ENCODE results near the gene SYPL2. TPM values are rescaled to one million over a fixed set of nuclear protein-coding genes. Genes with fewer than 3 reads are reported as not detected.
"Not testable (repeated sequence)": the region's sequence is repeated elsewhere in the genome, so short reads cannot be mapped to it uniquely, and the experiment has no call there.

SYPL2 gene
- total RNA-seq, 1 donor from 2014 or later, result 1.1 TPM

DNA sequence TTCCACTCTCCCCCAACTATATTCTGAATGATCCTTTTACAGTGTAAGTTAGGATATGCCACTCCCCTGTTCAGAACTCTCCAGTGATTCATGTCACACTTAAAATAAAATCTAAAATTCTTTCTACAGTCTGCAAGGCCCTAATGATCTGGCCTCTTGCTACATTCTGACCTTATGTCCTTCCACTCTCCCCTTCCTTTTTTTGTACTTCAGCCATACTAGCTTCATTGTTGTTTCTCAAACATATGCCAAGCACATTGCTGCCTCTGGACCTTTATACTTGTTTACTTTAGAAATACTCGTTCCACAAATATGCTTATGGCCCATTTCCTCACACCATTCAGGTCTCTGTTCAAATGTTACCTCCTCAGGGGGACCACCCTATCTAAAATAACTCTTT lies 25.3 kb upstream of the SYPL2 start:
- peaks cover 15% of the 10 kb centered on the region for H3K27me3 Mint-ChIP-seq
- no peak overlapping the region for H3K27ac Mint-ChIP-seq
- no peaks in the 10 kb centered on the region for H3K9me3 Mint-ChIP-seq (ENCODE audit: low read depth)
- no peaks in the 10 kb centered on the region for H3K36me3 Mint-ChIP-seq (ENCODE audit: insufficient read depth)
- TF ChIP-seq, protein P1, sequence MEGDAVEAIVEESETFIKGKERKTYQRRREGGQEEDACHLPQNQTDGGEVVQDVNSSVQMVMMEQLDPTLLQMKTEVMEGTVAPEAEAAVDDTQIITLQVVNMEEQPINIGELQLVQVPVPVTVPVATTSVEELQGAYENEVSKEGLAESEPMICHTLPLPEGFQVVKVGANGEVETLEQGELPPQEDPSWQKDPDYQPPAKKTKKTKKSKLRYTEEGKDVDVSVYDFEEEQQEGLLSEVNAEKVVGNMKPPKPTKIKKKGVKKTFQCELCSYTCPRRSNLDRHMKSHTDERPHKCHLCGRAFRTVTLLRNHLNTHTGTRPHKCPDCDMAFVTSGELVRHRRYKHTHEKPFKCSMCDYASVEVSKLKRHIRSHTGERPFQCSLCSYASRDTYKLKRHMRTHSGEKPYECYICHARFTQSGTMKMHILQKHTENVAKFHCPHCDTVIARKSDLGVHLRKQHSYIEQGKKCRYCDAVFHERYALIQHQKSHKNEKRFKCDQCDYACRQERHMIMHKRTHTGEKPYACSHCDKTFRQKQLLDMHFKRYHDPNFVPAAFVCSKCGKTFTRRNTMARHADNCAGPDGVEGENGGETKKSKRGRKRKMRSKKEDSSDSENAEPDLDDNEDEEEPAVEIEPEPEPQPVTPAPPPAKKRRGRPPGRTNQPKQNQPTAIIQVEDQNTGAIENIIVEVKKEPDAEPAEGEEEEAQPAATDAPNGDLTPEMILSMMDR (IDR thresholded peaks at IDR 0.05; ENCODE audit: unreplicated experiment), result no peak
- H3K4me1 Mint-ChIP-seq (ENCODE audit: low read depth), result no peaks in the 10 kb centered on the region
- no peak overlapping the region for H3K4me3 Mint-ChIP-seq (ENCODE audit: low read depth)
- DNase-seq (ENCODE audit: low spot score, unreplicated experiment), result no peak

DNA sequence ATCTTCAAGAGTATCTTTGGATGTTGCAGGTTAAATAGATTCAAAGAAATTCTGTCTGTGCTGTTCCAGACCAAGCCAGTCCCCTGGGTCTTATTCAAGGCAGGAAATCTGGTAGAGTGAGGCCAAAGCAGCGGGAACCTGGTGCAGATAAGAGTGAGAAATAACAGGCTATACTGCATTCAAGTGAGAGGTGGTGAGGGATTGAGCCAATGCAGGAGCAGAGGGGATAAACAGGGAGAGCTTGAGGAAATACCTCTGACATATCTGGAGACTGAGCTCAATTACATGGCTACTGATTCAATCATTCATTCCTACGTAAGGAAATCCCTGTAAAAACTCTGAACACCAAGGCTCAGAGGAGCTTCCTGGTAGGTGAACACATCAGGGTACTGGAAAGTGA lies 22.9 kb upstream of the SYPL2 start:
- Mint-ChIP-seq H3K4me1 (ENCODE audit: low read depth) (no peaks in the 10 kb centered on the region), H3K27me3 (peaks cover 15% of the 10 kb centered on the region)
- TF ChIP-seq, protein P1 (IDR thresholded peaks at IDR 0.05; ENCODE audit: unreplicated experiment), result no peak

DNA sequence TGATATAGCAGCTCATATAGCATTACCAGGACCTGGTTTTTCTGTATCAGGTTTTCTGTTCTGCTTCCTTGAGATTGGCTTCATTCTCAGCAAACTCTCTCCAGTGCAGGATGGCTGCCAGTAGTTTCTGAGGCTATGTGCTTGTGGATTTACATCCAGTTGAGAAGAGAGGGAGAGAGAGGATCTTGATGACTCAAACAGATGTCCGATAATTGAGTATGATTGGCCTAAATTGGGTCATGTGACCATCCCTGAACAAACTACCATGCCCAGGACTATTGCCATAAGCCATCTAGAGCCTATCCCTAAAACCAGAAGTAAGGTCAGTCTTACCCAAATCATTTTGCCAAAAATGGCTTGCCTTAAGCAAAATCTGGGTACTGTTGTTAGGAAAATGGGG lies 22.0 kb upstream of the SYPL2 start:
- TF ChIP-seq, protein P1 (IDR thresholded peaks at IDR 0.05; ENCODE audit: unreplicated experiment), result no peak
- Mint-ChIP-seq H3K27me3 (peaks cover 15% of the 10 kb centered on the region), H3K27ac (no peak overlapping the region), H3K4me3 (ENCODE audit: low read depth) (no peak overlapping the region), H3K36me3 (ENCODE audit: insufficient read depth) (no peaks in the 10 kb centered on the region), H3K4me1 (ENCODE audit: low read depth) (no peaks in the 10 kb centered on the region), H3K9me3 (ENCODE audit: low read depth) (no peaks in the 10 kb centered on the region)
- no peak for DNase-seq (ENCODE audit: low spot score, unreplicated experiment)

More for the DNA sequence above, 22.9 kb upstream of the SYPL2 start:
- H3K4me3 Mint-ChIP-seq (ENCODE audit: low read depth), result no peak overlapping the region
- H3K9me3 Mint-ChIP-seq (ENCODE audit: low read depth), result no peaks in the 10 kb centered on the region
- DNase-seq (ENCODE audit: low spot score, unreplicated experiment), result no peak
- no peaks in the 10 kb centered on the region for H3K36me3 Mint-ChIP-seq (ENCODE audit: insufficient read depth)
- H3K27ac Mint-ChIP-seq, result no peak overlapping the region

DNA sequence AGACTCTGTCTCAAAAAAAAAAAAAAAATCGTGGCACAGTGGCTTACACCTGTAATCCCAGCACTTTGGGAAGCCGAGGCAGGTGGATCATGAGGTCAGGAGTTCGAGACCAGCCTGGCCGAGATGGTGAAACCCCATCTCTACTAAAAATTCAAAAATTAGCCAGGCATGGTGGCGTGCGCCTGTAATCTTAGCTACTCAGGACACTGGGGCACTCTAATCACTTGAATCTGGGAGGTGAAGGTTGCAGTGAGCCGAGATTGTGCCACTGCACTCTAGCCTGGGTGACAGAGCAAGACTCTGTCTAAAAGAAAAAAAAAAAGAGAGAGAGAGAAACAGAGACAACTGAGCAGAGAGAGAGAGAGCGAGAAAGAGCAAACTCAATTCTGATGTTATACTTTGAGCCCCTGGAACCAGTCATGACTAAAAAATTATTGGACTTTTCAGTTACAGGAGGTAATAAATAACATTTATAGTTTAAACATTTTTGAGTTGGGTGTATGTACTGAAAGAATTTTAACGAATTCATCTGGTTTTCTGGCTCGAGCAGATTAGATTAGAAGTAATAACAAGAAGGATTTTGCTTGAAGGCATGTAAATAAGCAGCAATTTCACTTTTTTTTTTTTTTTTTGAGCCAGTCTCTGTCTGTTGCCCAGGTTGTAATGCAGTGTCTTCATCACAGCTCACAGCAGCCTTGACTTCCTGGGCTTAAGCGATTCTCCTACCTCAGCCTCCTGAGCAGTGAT lies 20.2 kb upstream of the SYPL2 start:
- H3K4me1 Mint-ChIP-seq (ENCODE audit: low read depth); H3K27ac Mint-ChIP-seq; H3K9me3 Mint-ChIP-seq (ENCODE audit: low read depth); H3K36me3 Mint-ChIP-seq (ENCODE audit: insufficient read depth); H3K4me3 Mint-ChIP-seq (ENCODE audit: low read depth); DNase-seq (ENCODE audit: low spot score, unreplicated experiment): not testable (repeated sequence)
- peaks cover 18% of the 10 kb centered on the region for H3K27me3 Mint-ChIP-seq

DNA sequence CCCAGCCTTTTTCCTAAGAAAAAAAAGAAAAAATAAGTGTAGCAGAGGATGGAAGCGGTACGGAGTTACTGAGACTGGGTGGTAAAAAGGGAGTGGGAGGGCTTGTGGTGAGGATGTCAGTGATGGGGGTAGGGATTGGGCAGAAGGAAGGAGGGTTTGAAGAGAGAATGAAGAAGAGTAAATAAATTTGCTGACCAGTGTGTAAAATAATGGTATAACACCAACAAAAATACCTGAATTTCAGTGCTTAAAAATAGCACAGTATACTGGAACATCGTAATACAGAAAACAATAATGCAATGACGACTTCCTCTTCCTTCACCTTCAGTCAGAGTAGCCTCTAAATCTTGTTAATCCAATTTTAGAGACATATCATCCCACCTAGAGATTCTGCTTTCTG lies 18.8 kb upstream of the SYPL2 start:
- peaks cover 3% of the 10 kb centered on the region for H3K9me3 Mint-ChIP-seq (ENCODE audit: low read depth)
- H3K36me3 Mint-ChIP-seq (ENCODE audit: insufficient read depth), result no peaks in the 10 kb centered on the region
- no peaks in the 10 kb centered on the region for H3K4me1 Mint-ChIP-seq (ENCODE audit: low read depth)
- no peak for DNase-seq (ENCODE audit: low spot score, unreplicated experiment)
- peaks cover 18% of the 10 kb centered on the region for H3K27me3 Mint-ChIP-seq
- TF ChIP-seq, protein P1 (IDR thresholded peaks at IDR 0.05; ENCODE audit: unreplicated experiment), result no peak
- H3K4me3 Mint-ChIP-seq (ENCODE audit: low read depth), result no peak overlapping the region
- H3K27ac Mint-ChIP-seq, result no peak overlapping the region

DNA sequence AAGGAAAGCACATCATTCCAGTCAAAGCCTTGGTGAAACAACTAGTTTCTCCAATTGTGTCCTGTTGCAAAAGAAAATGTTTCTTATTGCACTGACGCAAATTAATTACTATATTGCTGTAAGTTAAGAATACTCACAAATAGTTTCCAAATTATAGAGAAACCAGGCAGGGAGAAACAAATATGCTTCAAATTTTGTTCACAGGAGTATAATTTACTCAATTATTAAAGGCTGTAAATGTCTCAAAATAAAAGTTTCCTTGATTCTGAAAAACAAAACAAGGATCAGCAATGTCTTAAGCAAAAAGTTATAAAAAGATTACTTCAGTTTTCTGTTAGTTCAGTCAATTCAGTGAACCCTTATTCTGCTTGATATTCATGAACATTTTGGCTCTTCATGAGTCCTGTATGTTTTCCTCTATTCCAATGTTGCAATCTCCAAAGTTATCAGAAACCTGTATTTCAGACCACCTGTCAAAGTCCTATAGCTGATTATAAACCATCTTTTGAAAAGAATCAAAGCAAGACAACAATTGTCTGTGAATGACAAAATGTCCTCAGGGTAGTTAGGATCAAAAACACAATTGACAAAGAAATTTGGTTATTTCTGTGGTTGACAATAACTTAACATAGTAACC lies 11.7 kb upstream of the SYPL2 start:
- TF ChIP-seq, protein P1 (IDR thresholded peaks at IDR 0.05; ENCODE audit: unreplicated experiment), result no peak
- H3K4me3 Mint-ChIP-seq (ENCODE audit: low read depth), result no peak overlapping the region
- DNase-seq (ENCODE audit: low spot score, unreplicated experiment), result no peak
- H3K36me3 Mint-ChIP-seq (ENCODE audit: insufficient read depth), result no peaks in the 10 kb centered on the region
- no peaks in the 10 kb centered on the region for H3K4me1 Mint-ChIP-seq (ENCODE audit: low read depth)
- H3K27ac Mint-ChIP-seq, result no peak overlapping the region
- H3K9me3 Mint-ChIP-seq (ENCODE audit: low read depth), result peaks cover 24% of the 10 kb centered on the region
- H3K27me3 Mint-ChIP-seq, result peaks cover 4% of the 10 kb centered on the region

Measured in progenitor cell of endocrine pancreas (in vitro differentiated cells).